ENCODE data around the gene PLPPR4. TPM values are rescaled to one million over a fixed set of nuclear protein-coding genes. Genes with fewer than 3 reads are reported as not detected.

PLPPR4 gene
- total RNA-seq, 1 donor from 2014 or later: 0.09 TPM

DNA sequence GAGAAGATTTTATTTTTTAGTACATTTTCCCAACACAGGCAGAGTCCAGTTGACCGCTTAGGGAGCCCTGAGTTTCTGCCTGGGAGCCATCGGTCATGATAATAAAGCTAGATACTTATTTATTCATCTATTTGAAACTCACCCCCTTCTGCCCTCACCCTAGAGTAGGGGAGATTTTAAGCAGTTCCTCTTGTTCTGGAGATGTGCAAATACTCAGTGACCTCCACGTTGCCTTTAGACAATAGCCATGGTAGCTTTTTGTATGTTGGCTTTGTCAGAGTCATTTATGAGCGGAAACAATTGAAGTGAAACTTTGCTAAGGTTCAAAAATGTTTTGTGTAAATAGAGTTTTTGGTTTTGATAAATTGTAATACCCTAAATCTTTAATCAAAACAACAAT, 45.7 kb upstream of the PLPPR4 start:
- Histone ChIP-seq H3K9ac (no peak overlapping the region), H3K9me3 (ENCODE audit: low read depth) (no peaks in the 10 kb centered on the region), H4K20me1 (ENCODE audit: low read depth) (no peaks in the 10 kb centered on the region), H3F3A (ENCODE audit: low read depth) (no peaks in the 10 kb centered on the region), H3K27ac (no peak overlapping the region), H3K4me1 (no peaks in the 10 kb centered on the region), H3K4me2 (no peak overlapping the region), H2AFZ (replicated peaks) (no peak overlapping the region), H3K27me3 (no peaks in the 10 kb centered on the region), H3K79me2 (ENCODE audit: low read depth) (no peaks in the 10 kb centered on the region), H3K36me3 (no peaks in the 10 kb centered on the region), H3K4me3 (no peak overlapping the region)
- no peak for DNase-seq (ENCODE audit: low spot score)
- H3K9me3 Mint-ChIP-seq: peaks cover 11% of the 10 kb centered on the region
- no peaks in the 10 kb centered on the region for H3K27me3 Mint-ChIP-seq (ENCODE audit: insufficient read depth, low read depth)
- no peaks in the 10 kb centered on the region for H3K36me3 Mint-ChIP-seq
- TF ChIP-seq CTCF (IDR thresholded peaks at IDR 0.05) (no peak), EZH2phosphoT487 (IDR thresholded peaks at IDR 0.05) (no peak), EZH2 (IDR thresholded peaks at IDR 0.05) (no peak)
- no peak overlapping the region for H3K4me3 Mint-ChIP-seq
- H3K4me1 Mint-ChIP-seq: no peaks in the 10 kb centered on the region
- H3K27ac Mint-ChIP-seq: no peak overlapping the region

DNA sequence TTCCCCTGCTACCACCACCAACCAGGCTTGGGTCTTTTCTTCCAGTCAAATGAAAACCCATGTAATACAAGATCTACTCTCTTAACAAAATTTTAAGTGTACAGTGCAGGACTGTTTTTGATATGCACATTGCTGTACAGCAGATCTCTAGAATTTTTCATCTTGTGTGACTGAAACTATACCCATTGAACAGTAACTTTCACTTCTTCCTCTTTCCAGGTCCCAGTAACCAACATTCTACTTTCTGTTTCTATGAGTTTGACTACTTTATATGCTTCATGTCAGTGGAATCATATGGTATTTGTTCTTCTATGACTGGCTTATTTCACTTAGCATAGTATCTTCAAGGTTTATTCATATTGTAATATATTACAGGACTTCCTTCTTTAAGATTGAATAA, 45.3 kb upstream of the PLPPR4 start:
- no peaks in the 10 kb centered on the region for H3K4me1 Mint-ChIP-seq
- Histone ChIP-seq H3K9ac (no peak overlapping the region), H3K79me2 (ENCODE audit: low read depth) (no peaks in the 10 kb centered on the region), H4K20me1 (ENCODE audit: low read depth) (no peaks in the 10 kb centered on the region), H3F3A (ENCODE audit: low read depth) (no peaks in the 10 kb centered on the region), H3K36me3 (no peaks in the 10 kb centered on the region), H3K27ac (no peak overlapping the region), H2AFZ (replicated peaks) (no peak overlapping the region), H3K4me1 (no peaks in the 10 kb centered on the region), H3K4me2 (no peak overlapping the region), H3K9me3 (ENCODE audit: low read depth) (no peaks in the 10 kb centered on the region), H3K27me3 (no peaks in the 10 kb centered on the region), H3K4me3 (no peak overlapping the region)
- TF ChIP-seq EZH2 (IDR thresholded peaks at IDR 0.05) (no peak), CTCF (IDR thresholded peaks at IDR 0.05) (no peak), EZH2phosphoT487 (IDR thresholded peaks at IDR 0.05) (no peak)
- H3K27me3 Mint-ChIP-seq (ENCODE audit: insufficient read depth, low read depth): no peaks in the 10 kb centered on the region
- no peak for DNase-seq (ENCODE audit: low spot score)
- H3K4me3 Mint-ChIP-seq: no peak overlapping the region
- H3K27ac Mint-ChIP-seq: no peak overlapping the region
- H3K36me3 Mint-ChIP-seq: no peaks in the 10 kb centered on the region
- peaks cover 11% of the 10 kb centered on the region for H3K9me3 Mint-ChIP-seq

GRCh38 chr1:99227056-99227897, 37.0 kb upstream of the PLPPR4 start:
- peaks cover 5% of the 10 kb centered on the region for H3K4me1 ChIP-seq
- H3K9ac ChIP-seq: no peak overlapping the region
- peaks cover 6% of the 10 kb centered on the region for H3K4me1 Mint-ChIP-seq
- H3K9me3 ChIP-seq (ENCODE audit: low read depth): no peaks in the 10 kb centered on the region
- no peak overlapping the region for H3K4me2 ChIP-seq
- no peak overlapping the region for H3K4me3 ChIP-seq
- peaks cover 4% of the 10 kb centered on the region for H3K9me3 Mint-ChIP-seq
- H3K27ac Mint-ChIP-seq: no peak overlapping the region
- no peaks in the 10 kb centered on the region for H4K20me1 ChIP-seq (ENCODE audit: low read depth)
- no peak overlapping the region for H3K4me3 Mint-ChIP-seq
- H3K79me2 ChIP-seq (ENCODE audit: low read depth): no peaks in the 10 kb centered on the region
- peaks cover 5% of the 10 kb centered on the region for H3K27me3 Mint-ChIP-seq (ENCODE audit: insufficient read depth, low read depth)
- no peaks in the 10 kb centered on the region for H3K36me3 Mint-ChIP-seq
- no peak for TF ChIP-seq EZH2 (IDR thresholded peaks at IDR 0.05)
- TF ChIP-seq EZH2phosphoT487 (IDR thresholded peaks at IDR 0.05): no peak
- no peak for TF ChIP-seq CTCF (IDR thresholded peaks at IDR 0.05)
- no peaks in the 10 kb centered on the region for H3K27me3 ChIP-seq
- H3K27ac ChIP-seq: no peak overlapping the region
- no peak overlapping the region for H2AFZ ChIP-seq (replicated peaks)
- DNase-seq (ENCODE audit: low spot score): no peak
- H3K36me3 ChIP-seq: no peaks in the 10 kb centered on the region
- H3F3A ChIP-seq (ENCODE audit: low read depth): no peaks in the 10 kb centered on the region
